CD4-positive, CD25-positive, alpha-beta regulatory T cell (primary cell): ENCODE results near the gene NME3. TPM values are rescaled to one million over a fixed set of nuclear protein-coding genes. Genes with fewer than 3 reads are reported as not detected.
A peak's percentile ranks its signal among the peaks of the same experiment; 100 is the strongest.

Experiments used
- ATAC-seq, 2 donors: fragments of 150-1000 bp; cut with Tn5 transposase; one replicate each; pipeline ENCODE4 v1.10.0; 2021; ENCODE audit warnings: low read depth in 2 of 2, moderate number of reproducible peaks in 2 of 2, moderate library complexity in 1 of 2
- DNase-seq, 3 donors: peaks; one replicate each; pipeline versions ENCODE4 v3.0.0 to v3.0.0-alpha.2; 2012 to 2022; ENCODE audit warnings: mixed read lengths in 1 of 3
- H3K27ac ChIP-seq: one replicate; pipeline ENCODE4 v1.7.0; 2013; ENCODE audit warnings: mild to moderate bottlenecking, low read length; ENCODE audit not compliant: insufficient read depth, poor library complexity, severe bottlenecking
- H3K27me3 ChIP-seq: one replicate; pipeline ENCODE4 v1.7.0; 2013; ENCODE audit warnings: low read length; ENCODE audit not compliant: control insufficient read depth, insufficient read depth
- H3K36me3 ChIP-seq: one replicate; pipeline ENCODE4 v1.7.0; 2013; ENCODE audit warnings: mild to moderate bottlenecking, low read length, moderate library complexity; ENCODE audit not compliant: control insufficient read depth, insufficient read depth
- H3K4me1 ChIP-seq: 2 replicates; pipeline ENCODE4 v1.7.0; 2013; ENCODE audit warnings: mild to moderate bottlenecking, low read length; ENCODE audit not compliant: insufficient read depth, control insufficient read depth, poor library complexity, severe bottlenecking
- H3K4me3 ChIP-seq: one replicate; pipeline ENCODE4 v1.7.0; 2013; ENCODE audit warnings: low read depth, mild to moderate bottlenecking, low read length, moderate library complexity
- H3K9me3 ChIP-seq, 2 experiments: 1 replicate in 1 of 2; 2 replicates in 1 of 2; pipeline ENCODE4 v1.7.0; 2013; ENCODE audit warnings: low read length in 2 of 2, mild to moderate bottlenecking in 1 of 2, moderate library complexity in 1 of 2; ENCODE audit not compliant: control insufficient read depth in 2 of 2
- H3K27ac Mint-ChIP-seq, 3 donors: one replicate each; pipeline ENCODE4 v1.8.0; 2020 to 2022; ENCODE audit warnings: mild to moderate bottlenecking in 3 of 3, mixed read lengths in 3 of 3, moderate library complexity in 2 of 3
- H3K27me3 Mint-ChIP-seq: one replicate; pipeline ENCODE4 v1.8.0; 2022; ENCODE audit warnings: mild to moderate bottlenecking, mixed read lengths
- H3K36me3 Mint-ChIP-seq: one replicate; pipeline ENCODE4 v1.8.0; 2020; ENCODE audit warnings: mixed read lengths
- H3K4me1 Mint-ChIP-seq, 4 donors: one replicate each; pipeline ENCODE4 v1.8.0; 2020 to 2022; ENCODE audit warnings: mixed read lengths in 4 of 4, mild to moderate bottlenecking in 1 of 4
- H3K4me3 Mint-ChIP-seq, 4 donors: one replicate each; pipeline ENCODE4 v1.8.0; 2020 to 2022; ENCODE audit warnings: mild to moderate bottlenecking in 4 of 4, mixed read lengths in 4 of 4, moderate library complexity in 3 of 4
- H3K9me3 Mint-ChIP-seq, 7 donors: one replicate each; pipeline ENCODE4 v1.8.0; 2020 to 2022; ENCODE audit warnings: mixed read lengths in 7 of 7, mild to moderate bottlenecking in 3 of 7, moderate library complexity in 2 of 7
- polyA plus RNA-seq, 4 donors: library from polyadenylated mRNA; unstranded; fragments of 300-500 nt; fragmentation: Illumina TruSeq; gene quantifications; one replicate each; pipeline ENCODE4 v1.2.3, GENCODE V29; 2021
- total RNA-seq: library from RNA; stranded (reverse); gene quantifications from one replicate; pipeline ENCODE4 v1.2.3, GENCODE V29; 2022

Gene NME3
- total and polyA plus RNA-seq, 5 donors from 2014 or later, result 45.1 to 101 (median 74.7) TPM

DNA sequence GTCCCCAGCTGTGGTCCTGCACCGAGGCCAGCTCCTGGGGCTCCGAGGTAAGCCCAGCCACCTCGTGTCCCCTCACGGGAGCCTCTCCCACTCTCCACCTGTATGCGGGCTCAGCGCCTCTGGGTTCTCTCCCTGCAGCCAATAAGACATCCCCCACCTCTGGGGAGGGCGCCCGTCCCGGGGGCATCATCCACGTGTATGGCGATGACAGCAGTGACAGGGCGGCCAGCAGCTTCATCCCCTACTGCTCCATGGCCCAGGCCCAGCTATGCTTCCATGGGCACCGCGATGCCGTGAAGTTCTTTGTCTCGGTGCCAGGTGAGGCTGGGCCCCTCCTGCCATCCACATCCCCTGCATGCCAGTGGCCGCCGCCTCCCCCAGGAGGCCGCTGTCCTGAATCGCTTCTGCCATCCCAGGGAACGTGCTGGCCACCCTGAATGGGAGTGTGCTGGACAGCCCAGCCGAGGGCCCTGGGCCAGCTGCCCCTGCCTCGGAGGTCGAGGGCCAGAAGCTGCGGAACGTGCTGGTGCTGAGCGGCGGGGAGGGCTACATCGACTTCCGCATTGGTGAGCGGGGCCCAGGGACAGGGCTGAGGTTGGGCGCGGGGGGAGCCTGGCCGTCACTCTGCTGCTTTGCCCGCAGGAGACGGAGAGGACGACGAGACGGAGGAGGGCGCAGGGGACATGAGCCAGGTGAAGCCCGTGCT, 3.1 kb downstream of the NME3 start:
- Histone ChIP-seq H3K27me3 (no peaks in the 10 kb centered on the region), H3K4me3 (no peak overlapping the region), H3K27ac (no peak overlapping the region), H3K36me3 (peaks cover 16% of the 10 kb centered on the region), H3K9me3 (no peaks in the 10 kb centered on the region), H3K4me1 (peaks cover 25% of the 10 kb centered on the region)
- H3K36me3 Mint-ChIP-seq, result peaks cover 3% of the 10 kb centered on the region
- H3K27me3 Mint-ChIP-seq, result no peaks in the 10 kb centered on the region
- peaks cover 0 to 11% (median 1%) of the 10 kb centered on the region in 4 donors for H3K4me1 Mint-ChIP-seq
- ATAC-seq (no peak), DNase-seq (no peak)
- peak overlapping the region in 1 of 4 donors; percentile 31 for H3K4me3 Mint-ChIP-seq
- no peaks in the 10 kb centered on the region for H3K9me3 Mint-ChIP-seq
- H3K27ac Mint-ChIP-seq, result no peak overlapping the region

DNA sequence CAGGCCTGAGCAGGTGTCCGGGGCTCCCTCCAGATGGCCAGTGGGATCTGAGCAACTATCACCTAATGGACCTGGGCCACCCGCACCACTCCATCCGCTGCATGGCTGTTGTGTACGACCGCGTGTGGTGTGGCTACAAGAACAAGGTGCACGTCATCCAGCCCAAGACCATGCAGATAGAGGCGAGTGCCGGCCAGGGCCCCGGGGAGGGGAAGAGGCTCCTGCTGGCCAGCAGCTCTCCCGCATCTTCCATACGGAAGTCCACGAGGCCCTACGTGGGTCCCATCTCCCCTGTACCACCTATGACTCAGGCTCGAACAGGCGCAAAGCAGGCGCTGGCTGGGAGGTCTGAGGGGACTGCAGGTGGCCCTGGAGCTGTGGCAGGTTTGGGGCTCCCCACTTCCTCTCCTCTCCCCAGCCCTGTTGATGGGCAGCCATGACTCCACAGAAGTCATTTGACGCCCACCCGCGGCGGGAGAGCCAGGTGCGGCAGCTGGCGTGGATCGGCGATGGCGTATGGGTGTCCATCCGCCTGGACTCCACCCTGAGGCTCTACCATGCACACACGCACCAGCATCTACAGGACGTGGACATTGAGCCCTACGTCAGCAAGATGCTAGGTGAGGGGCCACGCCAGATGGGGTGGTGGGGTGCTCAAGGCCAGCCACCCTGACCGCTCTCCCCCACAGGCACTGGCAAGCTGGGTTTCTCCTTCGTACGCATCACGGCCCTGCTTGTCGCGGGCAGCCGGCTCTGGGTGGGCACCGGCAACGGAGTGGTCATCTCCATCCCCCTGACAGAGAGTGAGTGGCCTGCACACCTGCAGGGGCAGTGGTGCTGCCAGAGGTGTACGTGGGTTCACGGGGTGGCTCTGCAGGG, 4.0 kb downstream of the NME3 start:
- DNase-seq (no peak), ATAC-seq (no peak)
- Mint-ChIP-seq H3K27me3 (no peaks in the 10 kb centered on the region), H3K27ac (no peak overlapping the region), H3K4me3 (peak overlapping the region in 1 of 4 donors; percentile 27), H3K36me3 (peaks cover 3% of the 10 kb centered on the region), H3K4me1 (peaks cover 0 to 10% (median 1%) of the 10 kb centered on the region in 4 donors), H3K9me3 (no peaks in the 10 kb centered on the region)
- H3K9me3 ChIP-seq, result no peaks in the 10 kb centered on the region
- H3K4me1 ChIP-seq, result peaks cover 22% of the 10 kb centered on the region
- peaks cover 16% of the 10 kb centered on the region for H3K36me3 ChIP-seq
- no peaks in the 10 kb centered on the region for H3K27me3 ChIP-seq
- H3K27ac ChIP-seq, result no peak overlapping the region
- H3K4me3 ChIP-seq, result no peak overlapping the region

DNA sequence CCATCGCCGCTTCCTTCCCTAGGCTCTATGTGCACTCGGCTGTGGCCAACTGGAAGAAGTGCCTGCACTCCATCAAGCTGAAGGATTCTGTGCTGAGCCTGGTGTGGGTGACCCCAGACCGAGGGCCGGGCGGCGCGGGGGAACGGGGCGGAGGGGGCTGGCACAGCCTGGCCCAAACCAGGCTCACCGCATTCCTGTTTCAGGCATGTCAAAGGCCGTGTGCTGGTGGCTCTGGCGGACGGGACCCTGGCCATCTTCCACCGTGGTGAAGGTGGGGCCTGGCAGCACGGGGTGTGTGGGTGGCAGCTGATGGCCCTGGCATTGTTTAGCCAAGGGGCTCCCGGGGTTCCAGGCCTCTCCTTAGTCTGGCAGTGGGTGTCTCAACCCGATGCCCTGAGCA, 4.6 kb downstream of the NME3 start:
- no peaks in the 10 kb centered on the region for H3K9me3 ChIP-seq
- no peak overlapping the region for H3K4me3 Mint-ChIP-seq
- no peaks in the 10 kb centered on the region for H3K27me3 ChIP-seq
- peaks cover 16% of the 10 kb centered on the region for H3K4me1 ChIP-seq
- no peaks in the 10 kb centered on the region for H3K9me3 Mint-ChIP-seq
- ATAC-seq (no peak), DNase-seq (no peak)
- no peak overlapping the region for H3K27ac ChIP-seq
- H3K27me3 Mint-ChIP-seq, result no peaks in the 10 kb centered on the region
- peaks cover 20% of the 10 kb centered on the region for H3K36me3 ChIP-seq
- no peak overlapping the region for H3K27ac Mint-ChIP-seq
- peaks cover 0 to 4% (median 0%) of the 10 kb centered on the region in 4 donors for H3K4me1 Mint-ChIP-seq
- peaks cover 3% of the 10 kb centered on the region for H3K36me3 Mint-ChIP-seq
- H3K4me3 ChIP-seq, result no peak overlapping the region

DNA sequence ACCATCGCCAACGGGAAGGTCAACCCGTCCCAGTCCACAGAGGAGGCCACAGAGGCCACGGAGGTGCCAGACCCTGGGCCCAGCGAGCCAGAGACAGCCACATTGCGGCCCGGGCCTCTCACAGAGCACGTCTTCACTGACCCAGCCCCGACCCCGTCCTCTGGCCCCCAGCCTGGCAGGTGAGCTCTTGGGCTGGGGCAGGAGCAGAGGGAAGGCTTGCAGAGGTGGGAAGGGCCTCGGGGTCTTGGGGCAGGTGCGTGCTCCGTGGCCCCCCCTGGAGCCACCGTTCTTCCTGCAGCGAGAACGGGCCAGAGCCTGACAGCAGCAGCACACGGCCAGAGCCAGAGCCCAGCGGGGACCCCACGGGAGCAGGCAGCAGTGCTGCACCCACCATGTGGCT, 5.1 kb downstream of the NME3 start:
- H3K4me1 Mint-ChIP-seq, result peaks cover 0 to 3% (median 0%) of the 10 kb centered on the region in 4 donors
- DNase-seq, result no peak
- H3K36me3 Mint-ChIP-seq, result peaks cover 8% of the 10 kb centered on the region
- H3K4me3 ChIP-seq, result no peak overlapping the region
- H3K27ac Mint-ChIP-seq, result no peak overlapping the region
- no peak for ATAC-seq
- no peaks in the 10 kb centered on the region for H3K27me3 Mint-ChIP-seq
- no peak overlapping the region for H3K4me3 Mint-ChIP-seq
- no peaks in the 10 kb centered on the region for H3K9me3 Mint-ChIP-seq
- no peak overlapping the region for H3K27ac ChIP-seq
- peaks cover 16% of the 10 kb centered on the region for H3K4me1 ChIP-seq
- no peaks in the 10 kb centered on the region for H3K27me3 ChIP-seq
- no peaks in the 10 kb centered on the region for H3K9me3 ChIP-seq
- peaks cover 20% of the 10 kb centered on the region for H3K36me3 ChIP-seq

DNA sequence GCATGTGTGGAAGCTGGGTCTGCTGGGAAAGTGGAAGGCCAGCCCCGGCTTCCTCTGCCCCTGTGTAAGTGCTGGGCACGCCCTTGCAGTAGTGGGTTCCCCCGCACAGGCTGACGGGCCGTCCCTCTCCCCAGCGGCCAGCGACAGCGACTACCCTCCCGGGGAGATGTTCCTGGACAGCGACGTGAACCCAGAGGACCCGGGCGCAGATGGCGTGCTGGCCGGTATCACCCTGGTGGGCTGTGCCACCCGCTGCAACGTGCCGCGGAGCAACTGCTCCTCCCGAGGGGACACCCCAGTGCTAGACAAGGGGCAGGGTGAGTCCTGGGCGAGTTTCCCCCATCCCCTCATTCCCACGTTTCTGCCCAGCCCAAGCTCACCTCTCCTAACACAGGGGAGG, 5.5 kb downstream of the NME3 start:
- Mint-ChIP-seq H3K4me1 (peaks cover 0 to 3% (median 0%) of the 10 kb centered on the region in 4 donors), H3K4me3 (no peak overlapping the region), H3K27me3 (no peaks in the 10 kb centered on the region), H3K36me3 (peaks cover 10% of the 10 kb centered on the region), H3K27ac (no peak overlapping the region), H3K9me3 (no peaks in the 10 kb centered on the region)
- Histone ChIP-seq H3K4me1 (peaks cover 13% of the 10 kb centered on the region), H3K27ac (no peak overlapping the region), H3K27me3 (no peaks in the 10 kb centered on the region), H3K9me3 (no peaks in the 10 kb centered on the region), H3K4me3 (no peak overlapping the region), H3K36me3 (peaks cover 22% of the 10 kb centered on the region)
- DNase-seq, result no peak
- ATAC-seq, result no peak

DNA sequence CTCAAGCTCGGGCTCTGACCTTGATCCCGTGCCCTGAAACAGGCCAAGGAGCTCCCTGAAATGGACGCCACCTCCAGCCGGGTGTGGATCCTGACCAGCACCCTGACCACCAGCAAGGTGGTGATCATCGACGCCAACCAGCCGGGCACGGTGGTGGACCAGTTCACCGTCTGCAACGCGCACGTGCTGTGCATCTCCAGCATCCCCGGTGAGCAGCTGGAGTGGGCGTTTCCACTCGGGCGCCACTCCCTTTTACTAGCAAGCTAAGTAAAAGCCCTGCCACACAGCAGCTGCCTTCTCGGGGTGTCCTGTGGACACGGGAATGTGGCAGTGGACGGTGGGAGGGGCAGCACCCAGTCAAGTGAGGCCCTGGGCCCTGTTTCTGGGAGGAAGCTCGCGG, 6.4 kb downstream of the NME3 start:
- no peaks in the 10 kb centered on the region for H3K27me3 Mint-ChIP-seq
- peaks cover 28% of the 10 kb centered on the region for H3K36me3 ChIP-seq
- ATAC-seq, result no peak
- H3K4me1 ChIP-seq, result peaks cover 5% of the 10 kb centered on the region
- H3K36me3 Mint-ChIP-seq, result peaks cover 10% of the 10 kb centered on the region
- no peaks in the 10 kb centered on the region for H3K4me1 Mint-ChIP-seq
- no peak overlapping the region for H3K4me3 Mint-ChIP-seq
- DNase-seq, result no peak
- H3K27ac ChIP-seq, result no peak overlapping the region
- no peak overlapping the region for H3K4me3 ChIP-seq
- no peaks in the 10 kb centered on the region for H3K9me3 ChIP-seq
- no peak overlapping the region for H3K27ac Mint-ChIP-seq
- H3K9me3 Mint-ChIP-seq, result no peaks in the 10 kb centered on the region
- H3K27me3 ChIP-seq, result no peaks in the 10 kb centered on the region

DNA sequence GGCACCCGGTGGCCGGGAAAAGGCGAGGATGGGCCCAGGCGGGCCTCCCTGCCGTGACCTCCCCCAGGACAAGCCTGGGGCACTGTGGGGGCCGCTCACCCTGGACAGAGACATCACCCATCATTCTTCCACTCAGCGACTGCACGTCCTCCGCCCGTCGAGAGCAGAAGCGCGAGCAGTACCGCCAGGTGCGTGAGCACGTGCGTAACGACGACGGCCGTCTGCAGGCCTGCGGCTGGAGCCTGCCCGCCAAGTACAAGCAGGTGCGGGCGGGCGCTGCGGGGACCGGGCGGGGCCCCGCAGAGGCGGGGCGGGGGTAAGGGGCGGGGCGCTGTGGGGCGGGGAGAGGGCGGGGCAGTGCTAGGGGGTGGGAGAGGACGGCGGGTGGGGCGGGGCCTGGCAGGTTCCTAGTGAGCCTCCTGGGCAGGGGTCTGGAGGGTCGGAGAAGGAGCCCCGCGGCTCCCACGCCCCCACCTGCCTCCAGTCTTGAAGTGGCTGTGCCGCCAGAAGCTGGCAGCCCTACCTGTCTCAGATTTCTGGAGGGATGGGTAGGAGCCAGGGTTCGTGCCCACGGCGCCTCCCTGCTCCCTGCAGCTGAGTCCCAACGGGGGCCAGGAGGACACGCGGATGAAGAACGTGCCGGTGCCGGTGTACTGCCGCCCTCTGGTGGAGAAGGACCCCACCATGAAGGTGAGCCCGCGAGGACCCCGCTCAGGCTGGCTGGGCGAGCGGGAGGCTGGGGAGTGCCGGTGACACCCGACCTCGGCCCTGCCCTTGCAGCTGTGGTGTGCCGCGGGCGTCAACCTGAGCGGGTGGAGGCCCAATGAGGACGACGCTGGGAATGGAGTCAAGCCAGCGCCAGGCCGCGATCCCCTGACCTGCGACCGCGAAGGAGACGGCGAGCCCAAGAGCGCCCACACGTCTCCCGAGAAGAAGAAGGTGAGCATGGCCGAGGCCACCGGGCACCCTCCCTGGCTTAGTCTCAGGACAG, 7.5 kb downstream of the NME3 start:
- no peak overlapping the region for H3K27ac ChIP-seq
- H3K9me3 ChIP-seq, result no peaks in the 10 kb centered on the region
- Mint-ChIP-seq H3K9me3 (peaks cover 0 to under 1% (median 0%) of the 10 kb centered on the region in 7 donors), H3K4me3 (no peak overlapping the region), H3K4me1 (no peaks in the 10 kb centered on the region), H3K27me3 (no peaks in the 10 kb centered on the region), H3K27ac (no peak overlapping the region), H3K36me3 (peaks cover 10% of the 10 kb centered on the region)
- H3K27me3 ChIP-seq, result no peaks in the 10 kb centered on the region
- no peak for DNase-seq
- no peak overlapping the region for H3K4me3 ChIP-seq
- no peaks in the 10 kb centered on the region for H3K4me1 ChIP-seq
- H3K36me3 ChIP-seq, result peaks cover 28% of the 10 kb centered on the region
- no peak for ATAC-seq
